Measurements from ENCODE around the gene ZCCHC24.
"Not testable (repeated sequence)": the region's sequence is repeated elsewhere in the genome, so short reads cannot be mapped to it uniquely, and the experiment has no call there.

Gene ZCCHC24

GRCh38 chr10:79340646-79341244, 104.7 kb downstream of the ZCCHC24 start:
- no peak for DNase-seq (ENCODE audit: insufficient read length, low spot score)
- no peak for FAIRE-seq
- TF ChIP-seq, protein P1, sequence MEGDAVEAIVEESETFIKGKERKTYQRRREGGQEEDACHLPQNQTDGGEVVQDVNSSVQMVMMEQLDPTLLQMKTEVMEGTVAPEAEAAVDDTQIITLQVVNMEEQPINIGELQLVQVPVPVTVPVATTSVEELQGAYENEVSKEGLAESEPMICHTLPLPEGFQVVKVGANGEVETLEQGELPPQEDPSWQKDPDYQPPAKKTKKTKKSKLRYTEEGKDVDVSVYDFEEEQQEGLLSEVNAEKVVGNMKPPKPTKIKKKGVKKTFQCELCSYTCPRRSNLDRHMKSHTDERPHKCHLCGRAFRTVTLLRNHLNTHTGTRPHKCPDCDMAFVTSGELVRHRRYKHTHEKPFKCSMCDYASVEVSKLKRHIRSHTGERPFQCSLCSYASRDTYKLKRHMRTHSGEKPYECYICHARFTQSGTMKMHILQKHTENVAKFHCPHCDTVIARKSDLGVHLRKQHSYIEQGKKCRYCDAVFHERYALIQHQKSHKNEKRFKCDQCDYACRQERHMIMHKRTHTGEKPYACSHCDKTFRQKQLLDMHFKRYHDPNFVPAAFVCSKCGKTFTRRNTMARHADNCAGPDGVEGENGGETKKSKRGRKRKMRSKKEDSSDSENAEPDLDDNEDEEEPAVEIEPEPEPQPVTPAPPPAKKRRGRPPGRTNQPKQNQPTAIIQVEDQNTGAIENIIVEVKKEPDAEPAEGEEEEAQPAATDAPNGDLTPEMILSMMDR (IDR thresholded peaks at IDR 0.05; ENCODE audit: insufficient read depth, missing control alignments) = no peak

DNA sequence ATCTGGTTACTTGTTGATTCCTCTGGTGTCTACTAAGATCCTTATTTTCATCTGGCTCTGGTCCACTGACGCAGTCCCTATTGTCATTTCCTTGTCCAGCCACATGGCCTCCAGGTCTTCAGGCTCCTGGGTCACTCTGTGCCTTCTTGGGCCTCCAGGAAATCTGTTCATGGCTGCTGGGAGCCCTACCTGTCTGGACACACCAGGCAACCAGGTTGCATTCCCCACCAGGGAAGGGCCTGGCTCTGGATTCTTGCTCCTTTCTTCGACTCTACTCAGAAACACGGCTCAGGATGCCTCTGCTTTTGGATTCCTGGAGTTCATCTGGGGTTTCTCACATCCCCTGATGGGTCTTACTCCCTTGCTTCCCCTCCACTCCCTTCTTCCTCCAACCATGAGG, 106.2 kb downstream of the ZCCHC24 start:
- TF ChIP-seq, protein P1 (IDR thresholded peaks at IDR 0.05; ENCODE audit: insufficient read depth, missing control alignments) = no peak
- DNase-seq (ENCODE audit: insufficient read length, low spot score) (no peak), FAIRE-seq (no peak)

GRCh38 chr10:79337783-79338469, 107.5 kb downstream of the ZCCHC24 start:
- DNase-seq (ENCODE audit: insufficient read length, low spot score); FAIRE-seq: not testable (repeated sequence)

DNA sequence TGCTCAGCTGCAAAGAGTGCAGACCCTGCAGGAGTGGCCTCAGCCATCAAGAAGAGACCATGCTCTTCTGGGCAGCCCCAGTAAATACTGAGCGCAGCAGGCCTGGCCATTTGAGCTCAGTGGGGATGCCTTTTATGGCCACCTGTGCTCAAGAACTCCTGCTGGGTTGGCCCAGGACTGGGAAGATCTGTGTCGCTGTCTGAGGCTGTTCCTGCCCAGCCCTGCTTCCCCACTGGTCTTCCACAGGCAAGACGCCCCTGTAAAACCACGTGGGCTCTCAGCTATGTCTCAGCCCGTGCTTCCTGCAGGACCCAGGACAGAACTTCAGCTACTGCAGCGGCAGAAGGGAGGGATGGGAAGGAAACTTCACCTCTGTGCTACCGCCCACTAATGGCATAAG, 108.7 kb downstream of the ZCCHC24 start:
- TF ChIP-seq, protein P1 (IDR thresholded peaks at IDR 0.05; ENCODE audit: insufficient read depth, missing control alignments) = no peak
- FAIRE-seq = no peak
- DNase-seq (ENCODE audit: insufficient read length, low spot score) = no peak

- FAIRE-seq = no peak
- TF ChIP-seq, protein P1 (IDR thresholded peaks at IDR 0.05; ENCODE audit: insufficient read depth, missing control alignments) = no peak
These were observed 109.1 kb downstream of the ZCCHC24 start for GRCh38 chr10:79336276-79336675.

GRCh38 chr10:79335470-79336235, 109.8 kb downstream of the ZCCHC24 start:
- TF ChIP-seq, protein P1 (IDR thresholded peaks at IDR 0.05; ENCODE audit: insufficient read depth, missing control alignments) = no peak
- FAIRE-seq = no peak
- no peak for DNase-seq (ENCODE audit: insufficient read length, low spot score)

More at GRCh38 chr10:79336276-79336675, 109.1 kb downstream of the ZCCHC24 start:
- DNase-seq (ENCODE audit: insufficient read length, low spot score) = no peak

GRCh38 chr10:79335094-79335469, 110.3 kb downstream of the ZCCHC24 start:
- DNase-seq (ENCODE audit: insufficient read length, low spot score) = no peak
- FAIRE-seq = no peak
- TF ChIP-seq, protein P1 (IDR thresholded peaks at IDR 0.05; ENCODE audit: insufficient read depth, missing control alignments) = no peak

Measured in D721Med (cell line).